Breast epithelium (tissue), 3 donors: Measurements from ENCODE around the gene TSPAN7.

Experiments used
- CTCF ChIP-seq, 3 donors: fragments of 450-650 bp; IDR thresholded peaks; one replicate each; pipeline ENCODE4 v1.5.1; 2016 to 2017; ENCODE audit warnings: antibody characterized with exemption in 3 of 3, mild to moderate bottlenecking in 3 of 3, moderate library complexity in 3 of 3
- POLR2A ChIP-seq: fragments of 450-650 bp; IDR thresholded peaks from one replicate; pipeline ENCODE4 v1.6.1; 2016; ENCODE audit warnings: antibody characterized with exemption, mild to moderate bottlenecking, moderate library complexity
- POLR2AphosphoS5 ChIP-seq, 3 donors: sonication (generic); formaldehyde crosslinking; IDR thresholded peaks; one replicate each; pipeline ENCODE4 v1.6.1; 2017; ENCODE audit warnings: antibody characterized with exemption in 3 of 3

GRCh38 chrX:38596939-38597338 is 35.6 kb downstream of the TSPAN7 start:
- TF ChIP-seq CTCF (IDR thresholded peaks at IDR 0.05) (no peak), POLR2A (no peak), POLR2AphosphoS5 (IDR thresholded peaks at IDR 0.05) (no peak)
